Fibroblast of villous mesenchyme (primary cell): Measurements from ENCODE around the gene RINT1. TPM values are rescaled to one million over a fixed set of nuclear protein-coding genes. Genes with fewer than 3 reads are reported as not detected.

Experiments used
- DNase-seq: peaks from one replicate; pipeline ENCODE4 v3.0.0-alpha.2; 2010; ENCODE audit warnings: low read depth
- H3K4me3 ChIP-seq: 2 replicates; pipeline ENCODE4 v1.5.1; 2011; ENCODE audit warnings: low read depth, mild to moderate bottlenecking, low read length
- total RNA-seq: library from RNA; depleted of rRNA; stranded (reverse); fragments of >200 nt; gene quantifications from 2 replicates; pipeline ENCODE4 v1.2.3, GENCODE V29; 2012
- TF ChIP-seq, protein P1 (sequence below): IDR thresholded peaks from 2 replicates; pipeline ENCODE4 v1.5.1; 2012; ENCODE audit warnings: low read depth, mild to moderate bottlenecking, low read length; ENCODE audit not compliant: insufficient read depth

The RINT1 gene
- total RNA-seq, 1 donor: 22.5 TPM

DNA sequence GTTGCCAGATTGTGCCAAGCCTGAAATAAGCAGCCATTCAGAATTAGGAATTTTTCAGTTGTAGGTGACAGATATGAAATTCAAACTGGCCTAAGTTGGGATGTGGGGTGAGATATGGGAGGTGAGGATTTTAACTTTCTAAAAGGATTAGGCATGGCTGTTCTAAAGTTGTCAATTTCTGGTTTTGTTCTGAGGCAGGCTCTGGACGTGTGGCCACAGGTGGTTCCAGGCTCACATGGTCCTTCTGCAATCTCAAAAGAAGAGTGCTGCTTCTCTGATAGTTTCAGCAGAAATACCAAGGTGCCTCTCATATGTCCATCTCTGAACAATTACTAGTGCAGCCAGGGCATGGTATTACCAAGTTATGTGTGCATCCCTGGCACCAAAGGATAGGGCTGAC lies 27.9 kb downstream of the RINT1 start:
- H3K4me3 ChIP-seq: no peak overlapping the region
- TF ChIP-seq, protein P1, sequence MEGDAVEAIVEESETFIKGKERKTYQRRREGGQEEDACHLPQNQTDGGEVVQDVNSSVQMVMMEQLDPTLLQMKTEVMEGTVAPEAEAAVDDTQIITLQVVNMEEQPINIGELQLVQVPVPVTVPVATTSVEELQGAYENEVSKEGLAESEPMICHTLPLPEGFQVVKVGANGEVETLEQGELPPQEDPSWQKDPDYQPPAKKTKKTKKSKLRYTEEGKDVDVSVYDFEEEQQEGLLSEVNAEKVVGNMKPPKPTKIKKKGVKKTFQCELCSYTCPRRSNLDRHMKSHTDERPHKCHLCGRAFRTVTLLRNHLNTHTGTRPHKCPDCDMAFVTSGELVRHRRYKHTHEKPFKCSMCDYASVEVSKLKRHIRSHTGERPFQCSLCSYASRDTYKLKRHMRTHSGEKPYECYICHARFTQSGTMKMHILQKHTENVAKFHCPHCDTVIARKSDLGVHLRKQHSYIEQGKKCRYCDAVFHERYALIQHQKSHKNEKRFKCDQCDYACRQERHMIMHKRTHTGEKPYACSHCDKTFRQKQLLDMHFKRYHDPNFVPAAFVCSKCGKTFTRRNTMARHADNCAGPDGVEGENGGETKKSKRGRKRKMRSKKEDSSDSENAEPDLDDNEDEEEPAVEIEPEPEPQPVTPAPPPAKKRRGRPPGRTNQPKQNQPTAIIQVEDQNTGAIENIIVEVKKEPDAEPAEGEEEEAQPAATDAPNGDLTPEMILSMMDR: no peak
- no peak for DNase-seq

- H3K4me3 ChIP-seq: no peak overlapping the region
- no peak for DNase-seq
- TF ChIP-seq, protein P1: no peak
These were observed 33.2 kb downstream of the RINT1 start for GRCh38 chr7:105565190-105565589.

GRCh38 chr7:105567024-105567423 lies 35.0 kb downstream of the RINT1 start:
- H3K4me3 ChIP-seq: no peak overlapping the region
- DNase-seq: no peak
- TF ChIP-seq, protein P1: no peak

DNA sequence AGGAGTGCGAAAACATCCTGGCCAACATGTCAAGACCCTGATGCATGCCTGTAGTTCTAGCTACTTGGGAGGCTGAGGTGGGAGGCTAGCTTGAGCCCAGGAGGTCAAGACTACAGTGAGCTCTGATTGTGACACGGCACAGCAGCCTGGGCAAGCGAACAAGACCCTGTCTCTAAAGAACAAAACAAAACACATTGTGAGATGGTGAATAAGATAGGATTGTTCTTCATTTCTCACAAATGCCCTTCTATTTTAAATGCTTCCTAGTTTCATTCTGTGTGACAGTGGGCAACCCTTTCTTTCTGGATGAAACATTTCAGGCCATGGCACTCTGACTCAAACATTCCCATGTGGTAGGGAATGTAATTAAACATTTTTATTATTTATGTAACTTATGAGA lies 35.8 kb downstream of the RINT1 start:
- TF ChIP-seq, protein P1: no peak
- no peak for DNase-seq
- H3K4me3 ChIP-seq: no peak overlapping the region

GRCh38 chr7:105571891-105572290 lies 39.9 kb downstream of the RINT1 start:
- H3K4me3 ChIP-seq: no peak overlapping the region
- DNase-seq: no peak
- TF ChIP-seq, protein P1: no peak

- no peak for DNase-seq
- no peak overlapping the region for H3K4me3 ChIP-seq
- TF ChIP-seq, protein P1: no peak
These were observed 45.2 kb downstream of the RINT1 start for GRCh38 chr7:105577251-105577650.

DNA sequence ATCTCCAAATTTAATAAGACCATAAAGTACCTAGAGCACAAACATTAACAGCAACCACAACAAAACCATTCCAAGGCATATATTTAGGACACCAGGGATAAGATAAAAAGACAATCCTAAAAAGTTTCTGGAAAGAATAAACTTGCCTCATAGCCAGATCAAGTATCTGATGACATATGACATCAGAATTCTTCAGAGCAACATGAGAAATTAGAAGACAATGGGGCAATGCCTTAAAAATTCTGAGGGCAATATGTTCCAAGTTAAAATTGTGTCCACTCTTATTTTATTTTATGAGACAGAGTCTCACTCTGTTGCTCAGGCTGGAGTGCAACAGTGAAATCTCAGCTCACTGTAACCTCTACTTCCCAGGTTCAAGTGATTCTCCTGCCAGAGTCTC lies 46.5 kb downstream of the RINT1 start:
- H3K4me3 ChIP-seq: no peak overlapping the region
- TF ChIP-seq, protein P1: no peak
- no peak for DNase-seq
